ENCODE data around the gene SLC6A1.

Gene SLC6A1

DNA sequence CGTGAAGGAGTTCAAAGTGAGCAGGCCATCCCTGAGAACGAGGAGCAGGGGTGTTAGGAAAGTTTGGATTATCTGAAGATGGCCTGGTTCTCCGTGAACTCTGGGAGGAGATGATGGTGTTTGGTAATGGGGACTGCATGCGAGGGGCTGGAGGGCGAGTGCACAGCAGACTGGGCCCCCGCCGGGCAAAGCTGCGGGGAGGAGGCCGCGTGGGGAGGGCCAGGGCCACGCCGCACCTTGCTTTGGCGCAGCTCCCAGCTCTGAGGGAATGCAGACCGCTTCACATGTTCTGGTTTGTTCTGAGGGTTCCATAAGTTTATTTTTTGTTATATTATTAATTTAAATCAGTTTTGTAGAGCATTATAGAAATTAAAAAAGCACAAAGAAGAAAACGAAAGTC, 22.2 kb downstream of the SLC6A1 start:
- Histone ChIP-seq H3K27ac (ENCODE audit: poor library complexity, severe bottlenecking) (no peak overlapping the region), H3K4me1 (ENCODE audit: insufficient read depth, poor library complexity, severe bottlenecking) (no peaks in the 10 kb centered on the region), H3K36me3 (ENCODE audit: low read depth) (no peaks in the 10 kb centered on the region), H3K27me3 (ENCODE audit: insufficient read depth, poor library complexity, severe bottlenecking) (peaks cover 20% of the 10 kb centered on the region), H3K9me3 (ENCODE audit: severe bottlenecking) (no peaks in the 10 kb centered on the region), H3K4me3 (ENCODE audit: severe bottlenecking) (no peak overlapping the region)
- TF ChIP-seq, protein P1, sequence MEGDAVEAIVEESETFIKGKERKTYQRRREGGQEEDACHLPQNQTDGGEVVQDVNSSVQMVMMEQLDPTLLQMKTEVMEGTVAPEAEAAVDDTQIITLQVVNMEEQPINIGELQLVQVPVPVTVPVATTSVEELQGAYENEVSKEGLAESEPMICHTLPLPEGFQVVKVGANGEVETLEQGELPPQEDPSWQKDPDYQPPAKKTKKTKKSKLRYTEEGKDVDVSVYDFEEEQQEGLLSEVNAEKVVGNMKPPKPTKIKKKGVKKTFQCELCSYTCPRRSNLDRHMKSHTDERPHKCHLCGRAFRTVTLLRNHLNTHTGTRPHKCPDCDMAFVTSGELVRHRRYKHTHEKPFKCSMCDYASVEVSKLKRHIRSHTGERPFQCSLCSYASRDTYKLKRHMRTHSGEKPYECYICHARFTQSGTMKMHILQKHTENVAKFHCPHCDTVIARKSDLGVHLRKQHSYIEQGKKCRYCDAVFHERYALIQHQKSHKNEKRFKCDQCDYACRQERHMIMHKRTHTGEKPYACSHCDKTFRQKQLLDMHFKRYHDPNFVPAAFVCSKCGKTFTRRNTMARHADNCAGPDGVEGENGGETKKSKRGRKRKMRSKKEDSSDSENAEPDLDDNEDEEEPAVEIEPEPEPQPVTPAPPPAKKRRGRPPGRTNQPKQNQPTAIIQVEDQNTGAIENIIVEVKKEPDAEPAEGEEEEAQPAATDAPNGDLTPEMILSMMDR (IDR thresholded peaks at IDR 0.05; ENCODE audit: poor library complexity, severe bottlenecking): no peak
- no peak for DNase-seq (ENCODE audit: low spot score)
- no peak for ATAC-seq (ENCODE audit: low read depth)

DNA sequence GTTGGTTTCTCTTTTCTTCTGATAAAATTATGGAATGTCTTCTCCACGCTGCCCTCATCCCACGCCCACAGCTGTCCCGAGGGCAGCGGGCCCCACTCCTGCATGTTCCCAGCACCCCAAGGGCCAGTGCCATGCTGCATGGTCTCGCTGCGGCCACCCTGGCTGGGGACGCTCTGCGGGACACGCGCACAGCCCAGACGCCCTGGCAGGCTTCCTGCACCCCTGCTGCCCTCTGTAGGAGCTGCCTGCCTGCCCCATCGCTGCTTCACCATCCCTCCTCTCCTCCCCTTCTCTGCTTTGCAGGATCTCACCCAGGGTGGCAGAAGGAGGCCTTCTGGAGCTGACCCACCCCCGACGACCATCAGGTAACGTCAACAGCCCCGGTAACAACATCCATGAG, 22.8 kb downstream of the SLC6A1 start:
- DNase-seq (ENCODE audit: low spot score) (no peak), ATAC-seq (ENCODE audit: low read depth) (no peak)
- Histone ChIP-seq H3K27me3 (ENCODE audit: insufficient read depth, poor library complexity, severe bottlenecking) (peaks cover 20% of the 10 kb centered on the region), H3K9me3 (ENCODE audit: severe bottlenecking) (no peaks in the 10 kb centered on the region), H3K4me3 (ENCODE audit: severe bottlenecking) (no peak overlapping the region), H3K27ac (ENCODE audit: poor library complexity, severe bottlenecking) (no peak overlapping the region), H3K4me1 (ENCODE audit: insufficient read depth, poor library complexity, severe bottlenecking) (no peaks in the 10 kb centered on the region), H3K36me3 (ENCODE audit: low read depth) (no peaks in the 10 kb centered on the region)
- TF ChIP-seq, protein P1 (IDR thresholded peaks at IDR 0.05; ENCODE audit: poor library complexity, severe bottlenecking): no peak

DNA sequence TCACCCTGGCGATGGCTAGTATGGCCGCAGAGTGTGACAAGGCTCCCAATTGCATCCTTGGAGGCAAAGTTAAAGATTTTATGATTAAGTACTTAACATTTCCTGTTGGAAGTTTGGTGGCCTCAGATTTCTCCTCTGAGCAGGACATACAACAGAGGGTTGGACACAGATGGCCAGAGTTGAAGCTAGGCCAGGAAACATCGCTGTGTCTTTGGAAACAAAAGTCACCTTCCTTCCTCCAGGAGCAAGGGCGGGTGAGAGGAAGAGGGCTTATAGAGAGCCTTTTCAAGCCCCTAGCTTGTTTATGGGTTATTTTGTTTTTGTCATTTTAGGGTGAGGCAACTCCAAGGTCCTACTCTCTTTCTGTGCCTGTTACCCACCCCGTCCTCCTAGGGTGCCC, 24.2 kb downstream of the SLC6A1 start:
- ATAC-seq (ENCODE audit: low read depth): no peak

DNA sequence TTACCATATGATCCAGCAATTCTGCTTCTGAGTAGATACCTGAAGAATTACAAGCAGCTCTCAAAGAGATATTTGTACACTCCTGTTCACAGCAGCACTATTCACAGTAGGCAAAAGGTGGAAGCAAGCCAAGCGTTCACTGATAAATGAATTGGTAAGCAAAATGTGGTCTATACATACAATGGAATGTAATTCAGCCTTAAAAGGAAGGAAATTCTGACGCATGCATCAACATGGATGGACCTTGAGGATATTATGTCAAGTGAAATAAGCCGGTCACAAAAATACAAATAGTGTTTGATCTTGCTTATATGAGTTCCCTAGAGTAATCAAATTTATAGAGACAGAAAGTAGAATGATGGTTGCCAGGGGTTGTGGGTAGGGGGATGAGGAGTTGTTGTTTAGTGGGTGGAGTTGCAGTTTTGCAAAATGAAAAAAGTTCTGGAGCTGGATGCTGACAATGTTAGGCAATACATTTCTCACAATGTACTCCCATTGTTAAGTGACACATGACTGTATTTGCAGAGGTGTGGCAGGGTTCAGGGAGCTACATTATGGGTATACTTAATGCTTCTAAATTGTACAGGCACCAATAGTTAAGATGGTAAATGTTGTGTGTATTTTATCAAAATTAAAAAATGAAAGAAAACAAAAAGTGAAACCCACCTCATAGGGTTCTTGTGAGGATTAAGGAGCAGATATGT, 26.7 kb downstream of the SLC6A1 start:
- H3K4me3 ChIP-seq (ENCODE audit: severe bottlenecking): no peak overlapping the region
- no peaks in the 10 kb centered on the region for H3K4me1 ChIP-seq (ENCODE audit: insufficient read depth, poor library complexity, severe bottlenecking)
- H3K36me3 ChIP-seq (ENCODE audit: low read depth): no peaks in the 10 kb centered on the region
- no peaks in the 10 kb centered on the region for H3K9me3 ChIP-seq (ENCODE audit: severe bottlenecking)
- H3K27ac ChIP-seq (ENCODE audit: poor library complexity, severe bottlenecking): no peak overlapping the region
- TF ChIP-seq, protein P1 (IDR thresholded peaks at IDR 0.05; ENCODE audit: poor library complexity, severe bottlenecking): no peak
- no peak for DNase-seq (ENCODE audit: low spot score)
- no peak; the same call in 2 of the 3 replicates for ATAC-seq (ENCODE audit: low read depth)
- peaks cover 14% of the 10 kb centered on the region for H3K27me3 ChIP-seq (ENCODE audit: insufficient read depth, poor library complexity, severe bottlenecking)

More for the DNA sequence above, 24.2 kb downstream of the SLC6A1 start:
- Histone ChIP-seq H3K4me1 (ENCODE audit: insufficient read depth, poor library complexity, severe bottlenecking) (no peaks in the 10 kb centered on the region), H3K4me3 (ENCODE audit: severe bottlenecking) (no peak overlapping the region), H3K36me3 (ENCODE audit: low read depth) (no peaks in the 10 kb centered on the region), H3K27me3 (ENCODE audit: insufficient read depth, poor library complexity, severe bottlenecking) (peaks cover 20% of the 10 kb centered on the region), H3K27ac (ENCODE audit: poor library complexity, severe bottlenecking) (no peak overlapping the region), H3K9me3 (ENCODE audit: severe bottlenecking) (no peaks in the 10 kb centered on the region)
- DNase-seq (ENCODE audit: low spot score): no peak
- TF ChIP-seq, protein P1 (IDR thresholded peaks at IDR 0.05; ENCODE audit: poor library complexity, severe bottlenecking): no peak

DNA sequence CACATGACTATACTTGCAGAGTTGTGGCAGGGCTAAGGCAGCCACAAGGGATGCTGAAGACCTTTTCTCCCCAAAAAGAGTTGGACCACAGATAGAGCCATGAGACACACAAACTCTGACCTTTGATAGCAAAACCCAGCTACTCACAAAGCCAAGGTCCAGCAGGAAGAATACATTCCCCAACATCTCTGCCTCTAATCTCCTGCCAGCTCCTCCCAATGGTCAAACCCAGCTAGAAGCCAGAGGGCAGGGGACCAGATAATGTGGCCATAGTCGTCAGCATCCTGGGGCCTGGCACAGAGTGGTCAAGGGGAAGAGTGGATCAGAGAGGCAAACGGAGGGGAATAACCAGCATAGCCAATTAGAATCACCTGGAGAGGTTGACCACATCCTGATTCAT, 28.2 kb downstream of the SLC6A1 start:
- TF ChIP-seq, protein P1 (IDR thresholded peaks at IDR 0.05; ENCODE audit: poor library complexity, severe bottlenecking): no peak
- ATAC-seq (ENCODE audit: low read depth): no peak

More for the DNA sequence above, 28.2 kb downstream of the SLC6A1 start:
- Histone ChIP-seq H3K9me3 (ENCODE audit: severe bottlenecking) (no peaks in the 10 kb centered on the region), H3K27ac (ENCODE audit: poor library complexity, severe bottlenecking) (no peak overlapping the region), H3K4me1 (ENCODE audit: insufficient read depth, poor library complexity, severe bottlenecking) (no peaks in the 10 kb centered on the region), H3K27me3 (ENCODE audit: insufficient read depth, poor library complexity, severe bottlenecking) (peaks cover 16% of the 10 kb centered on the region), H3K36me3 (ENCODE audit: low read depth) (no peaks in the 10 kb centered on the region), H3K4me3 (ENCODE audit: severe bottlenecking) (no peak overlapping the region)
- no peak for DNase-seq (ENCODE audit: low spot score)

All from RWPE2 (cell line).